RWPE2 (cell line): ENCODE measurements around the gene DMBT1.

Source experiments
- ATAC-seq: fragments of 200-7000 bp; cut with Tn5 transposase; 3 replicates; pipeline ENCODE4 v1.9.1; 2021; ENCODE audit warnings: low read depth
- DNase-seq: peaks from one replicate; pipeline ENCODE4 v3.0.0-alpha.2; 2020; ENCODE audit warnings: low spot score
- H3K27ac ChIP-seq: fragments of 450-650 bp; 2 replicates; pipeline ENCODE4 v1.5.1; 2017; ENCODE audit warnings: mild to moderate bottlenecking; ENCODE audit not compliant: poor library complexity, severe bottlenecking
- H3K27me3 ChIP-seq: fragments of 250-450 bp; sonication (Bioruptor Pico); 2 replicates; pipeline ENCODE4 v1.5.1; 2021; ENCODE audit warnings: mild to moderate bottlenecking, moderate library complexity; ENCODE audit not compliant: insufficient read depth, poor library complexity, severe bottlenecking
- H3K36me3 ChIP-seq: fragments of 250-450 bp; sonication (Bioruptor Pico); 2 replicates; pipeline ENCODE4 v1.5.1; 2020; ENCODE audit warnings: low read depth, mild to moderate bottlenecking, moderate library complexity
- H3K4me1 ChIP-seq: fragments of 250-450 bp; sonication (Bioruptor Pico); 2 replicates; pipeline ENCODE4 v1.5.1; 2021; ENCODE audit warnings: mild to moderate bottlenecking, moderate library complexity; ENCODE audit not compliant: insufficient read depth, poor library complexity, severe bottlenecking
- H3K4me3 ChIP-seq: fragments of 250-450 bp; sonication (Bioruptor Pico); 2 replicates; pipeline ENCODE4 v1.5.1; 2021; ENCODE audit warnings: mild to moderate bottlenecking, moderate library complexity; ENCODE audit not compliant: severe bottlenecking
- H3K9me3 ChIP-seq: fragments of 250-450 bp; sonication (Bioruptor Pico); 2 replicates; pipeline ENCODE4 v1.5.1; 2021; ENCODE audit warnings: mild to moderate bottlenecking, moderate library complexity; ENCODE audit not compliant: severe bottlenecking
- TF ChIP-seq, protein P1 (sequence below): fragments of 450-650 bp; IDR thresholded peaks from one replicate; pipeline ENCODE4 v1.5.1; 2017; ENCODE audit warnings: mild to moderate bottlenecking, moderate library complexity; ENCODE audit not compliant: poor library complexity, severe bottlenecking

DMBT1 gene

DNA sequence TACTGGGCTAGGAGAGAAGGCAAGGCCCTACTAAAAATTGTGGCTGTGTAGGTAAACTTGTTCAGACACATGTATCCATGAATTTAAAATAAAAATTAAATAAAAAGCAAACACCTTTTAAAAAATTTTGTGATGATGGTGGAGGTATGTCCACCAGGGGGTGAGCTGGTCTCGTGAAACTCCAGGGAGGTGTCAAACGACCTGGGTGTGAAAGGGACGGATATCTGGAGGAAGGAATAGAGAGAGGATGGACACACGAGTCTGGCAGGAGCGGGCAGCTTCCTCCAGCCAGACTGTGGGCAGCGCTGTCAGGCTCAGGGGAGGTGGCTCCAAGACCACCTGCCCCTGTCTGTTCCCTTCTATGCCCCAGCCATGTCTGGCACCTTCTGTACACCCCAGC, 34.8 kb upstream of the DMBT1 start:
- DNase-seq: no peak
- Histone ChIP-seq H3K4me3 (no peak overlapping the region), H3K9me3 (no peaks in the 10 kb centered on the region), H3K4me1 (no peaks in the 10 kb centered on the region), H3K36me3 (no peaks in the 10 kb centered on the region), H3K27ac (no peak overlapping the region), H3K27me3 (no peaks in the 10 kb centered on the region)
- ATAC-seq: no peak
- TF ChIP-seq, protein P1, sequence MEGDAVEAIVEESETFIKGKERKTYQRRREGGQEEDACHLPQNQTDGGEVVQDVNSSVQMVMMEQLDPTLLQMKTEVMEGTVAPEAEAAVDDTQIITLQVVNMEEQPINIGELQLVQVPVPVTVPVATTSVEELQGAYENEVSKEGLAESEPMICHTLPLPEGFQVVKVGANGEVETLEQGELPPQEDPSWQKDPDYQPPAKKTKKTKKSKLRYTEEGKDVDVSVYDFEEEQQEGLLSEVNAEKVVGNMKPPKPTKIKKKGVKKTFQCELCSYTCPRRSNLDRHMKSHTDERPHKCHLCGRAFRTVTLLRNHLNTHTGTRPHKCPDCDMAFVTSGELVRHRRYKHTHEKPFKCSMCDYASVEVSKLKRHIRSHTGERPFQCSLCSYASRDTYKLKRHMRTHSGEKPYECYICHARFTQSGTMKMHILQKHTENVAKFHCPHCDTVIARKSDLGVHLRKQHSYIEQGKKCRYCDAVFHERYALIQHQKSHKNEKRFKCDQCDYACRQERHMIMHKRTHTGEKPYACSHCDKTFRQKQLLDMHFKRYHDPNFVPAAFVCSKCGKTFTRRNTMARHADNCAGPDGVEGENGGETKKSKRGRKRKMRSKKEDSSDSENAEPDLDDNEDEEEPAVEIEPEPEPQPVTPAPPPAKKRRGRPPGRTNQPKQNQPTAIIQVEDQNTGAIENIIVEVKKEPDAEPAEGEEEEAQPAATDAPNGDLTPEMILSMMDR: peak; percentile 29

DNA sequence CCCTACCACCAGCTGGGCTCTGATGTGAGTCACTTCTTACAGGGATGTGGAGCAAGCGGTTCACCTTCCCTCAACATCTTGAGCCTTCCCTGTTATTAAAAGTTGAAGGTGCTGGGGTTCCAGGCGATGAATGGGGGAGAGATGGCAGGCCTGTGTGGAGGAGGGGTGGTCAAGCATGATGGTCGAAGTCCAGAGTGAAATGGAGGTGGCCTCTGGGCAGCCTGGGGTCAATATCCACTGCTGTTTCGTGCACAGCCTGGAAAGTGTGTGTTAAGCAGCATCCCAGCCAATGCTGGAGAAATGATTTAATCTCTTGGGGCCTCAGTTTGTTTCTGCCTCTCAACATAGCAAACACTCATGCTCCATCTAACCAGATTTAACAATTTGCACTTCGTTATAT, 33.7 kb upstream of the DMBT1 start:
- H3K4me3 ChIP-seq: no peak overlapping the region
- H3K4me1 ChIP-seq: peaks cover 3% of the 10 kb centered on the region
- H3K27ac ChIP-seq: no peak overlapping the region
- H3K9me3 ChIP-seq: no peaks in the 10 kb centered on the region
- TF ChIP-seq, protein P1: no peak
- no peaks in the 10 kb centered on the region for H3K27me3 ChIP-seq
- no peak for DNase-seq
- no peak for ATAC-seq
- H3K36me3 ChIP-seq: no peaks in the 10 kb centered on the region

DNA sequence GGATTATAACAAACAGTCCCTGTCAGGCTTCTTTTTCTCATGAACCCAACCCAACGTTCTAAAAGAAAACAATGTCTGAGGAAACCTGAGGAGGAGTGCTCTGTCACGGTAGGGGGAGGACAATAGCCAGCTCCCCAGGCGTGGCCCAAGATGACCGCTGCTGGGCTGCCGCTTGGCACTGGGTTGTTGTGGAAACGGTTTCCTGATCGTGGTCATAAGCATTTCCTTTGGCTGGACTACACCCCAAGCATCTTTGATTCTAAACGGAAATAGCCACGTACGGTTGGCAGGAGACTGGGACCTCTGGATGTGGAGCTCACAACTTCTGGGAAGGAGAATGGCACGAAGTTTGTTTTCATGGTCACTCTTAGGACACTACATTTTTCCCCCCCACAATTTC, 30.4 kb upstream of the DMBT1 start:
- no peak overlapping the region for H3K27ac ChIP-seq
- ATAC-seq (no peak), DNase-seq (no peak)
- peaks cover 3% of the 10 kb centered on the region for H3K4me1 ChIP-seq
- H3K9me3 ChIP-seq: no peaks in the 10 kb centered on the region
- no peak overlapping the region for H3K4me3 ChIP-seq
- no peaks in the 10 kb centered on the region for H3K36me3 ChIP-seq
- TF ChIP-seq, protein P1: no peak
- no peaks in the 10 kb centered on the region for H3K27me3 ChIP-seq

DNA sequence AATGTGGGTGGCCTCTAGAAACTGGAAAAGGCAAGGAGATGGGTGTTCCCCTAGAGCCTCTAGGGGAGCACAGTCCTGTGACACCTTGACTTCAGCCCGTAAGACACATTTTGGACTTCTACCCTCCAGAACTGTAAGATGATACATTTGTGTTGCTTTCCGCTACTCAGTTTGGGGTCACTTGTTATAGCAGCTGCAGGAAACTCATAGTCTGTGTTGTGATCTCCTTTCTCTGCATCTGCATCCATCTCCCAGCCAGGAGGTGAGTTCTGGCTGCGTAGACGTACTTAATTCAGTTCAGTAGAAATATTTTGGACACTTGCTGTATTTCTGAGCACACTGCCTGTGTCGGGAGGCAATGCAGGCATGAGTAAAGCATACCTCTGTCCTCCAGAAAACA, 29.3 kb upstream of the DMBT1 start:
- DNase-seq: no peak

DNA sequence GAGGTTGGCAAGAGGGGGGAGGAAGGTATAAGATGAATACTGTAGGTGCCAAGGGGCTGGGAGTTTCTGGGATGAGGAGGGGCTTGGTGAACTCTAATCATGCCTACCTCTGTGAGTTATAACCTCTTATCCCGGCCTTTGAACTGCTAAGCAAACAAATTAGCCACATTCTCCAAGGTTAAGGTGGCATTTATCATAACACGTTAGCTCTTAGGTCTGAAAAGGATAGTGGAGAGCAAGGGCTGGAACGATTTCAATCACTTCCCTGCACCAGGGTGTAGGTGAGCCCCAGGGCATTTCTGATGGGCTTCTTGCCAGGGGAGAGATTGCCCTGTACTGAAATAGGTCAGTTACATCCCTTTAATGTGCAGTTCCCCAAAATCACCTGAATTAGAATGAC, 28.6 kb upstream of the DMBT1 start:
- Histone ChIP-seq H3K4me3 (no peak overlapping the region), H3K27me3 (no peaks in the 10 kb centered on the region), H3K4me1 (peaks cover 3% of the 10 kb centered on the region), H3K27ac (no peak overlapping the region), H3K9me3 (no peaks in the 10 kb centered on the region), H3K36me3 (no peaks in the 10 kb centered on the region)
- TF ChIP-seq, protein P1: no peak
- ATAC-seq: peak; percentile 69
- no peak for DNase-seq

More for the DNA sequence above, 29.3 kb upstream of the DMBT1 start:
- Histone ChIP-seq H3K36me3 (no peaks in the 10 kb centered on the region), H3K27ac (no peak overlapping the region), H3K4me1 (peaks cover 3% of the 10 kb centered on the region), H3K27me3 (no peaks in the 10 kb centered on the region), H3K4me3 (no peak overlapping the region), H3K9me3 (no peaks in the 10 kb centered on the region)
- TF ChIP-seq, protein P1: no peak
- ATAC-seq: no peak
